Measurements from ENCODE around the gene GRK2. TPM values are rescaled to one million over a fixed set of nuclear protein-coding genes. Genes with fewer than 3 reads are reported as not detected.

Gene GRK2
- total RNA-seq, 1 experiment from 2014 or later, result 48.1 TPM

- ChIA-PET POLR2A (interaction anchor here (0.5 to 2.4 kb wide), 10 partner anchors 9 to 370 kb away, joined by 3 to 24 read pairs (median 4); partner anchors contain the start of genes ANKRD13D and SSH3), CTCF (interaction anchor here (0.6 to 2.3 kb wide), 7 partner anchors 15 to 133 kb away, joined by 3 to 9 read pairs (median 4); partner anchors contain the start of genes ANKRD13D and PPP1CA)
- BruUV-seq (replicated peaks), result no TSS peak
- Mint-ChIP-seq H3K4me3 (ENCODE audit: unreplicated experiment) (peak overlapping the region; percentile 93), H3K27me3 (ENCODE audit: insufficient read depth, unreplicated experiment) (no peaks in the 10 kb centered on the region), H3K4me1 (ENCODE audit: insufficient read depth, unreplicated experiment) (peaks cover 24% of the 10 kb centered on the region), H3K36me3 (ENCODE audit: insufficient read depth, unreplicated experiment) (no peaks in the 10 kb centered on the region), H3K9me3 (ENCODE audit: unreplicated experiment) (no peaks in the 10 kb centered on the region), H3K27ac (ENCODE audit: low read depth, unreplicated experiment) (peak overlapping the region; percentile 89)
- DNase-seq (ENCODE audit: unreplicated experiment), result no peak
- no peak for TF ChIP-seq CTCF (IDR thresholded peaks at IDR 0.05; ENCODE audit: unreplicated experiment)
- intact Hi-C loops (cut with micrococcal nuclease), result no loop called here
Observed at GRCh38 chr11:67268081-67268961, 2.0 kb downstream of the GRK2 start.

- Mint-ChIP-seq H3K27ac (ENCODE audit: low read depth, unreplicated experiment) (no peak overlapping the region), H3K4me1 (ENCODE audit: insufficient read depth, unreplicated experiment) (peaks cover 21% of the 10 kb centered on the region), H3K4me3 (ENCODE audit: unreplicated experiment) (no peak overlapping the region), H3K36me3 (ENCODE audit: insufficient read depth, unreplicated experiment) (no peaks in the 10 kb centered on the region), H3K9me3 (ENCODE audit: unreplicated experiment) (no peaks in the 10 kb centered on the region), H3K27me3 (ENCODE audit: insufficient read depth, unreplicated experiment) (no peaks in the 10 kb centered on the region)
- intact Hi-C loops (cut with micrococcal nuclease), result no loop called here
- CTCF ChIA-PET, result interaction anchor here (0.7 to 1.5 kb wide), 2 partner anchors 47 to 1009 kb away, joined by 4 to 5 read pairs; no protein-coding TSS in a partner anchor
- no peak for DNase-seq (ENCODE audit: unreplicated experiment)
- BruUV-seq (replicated peaks), result no TSS peak
- POLR2A ChIA-PET, result interaction anchor here (0.6 to 1.5 kb wide), 3 partner anchors 9 to 48 kb away, joined by 3 to 4 read pairs (median 3); no protein-coding TSS in a partner anchor
- no peak for TF ChIP-seq CTCF (IDR thresholded peaks at IDR 0.05; ENCODE audit: unreplicated experiment)
Observed at GRCh38 chr11:67268962-67269268, 2.6 kb downstream of the GRK2 start.

- Mint-ChIP-seq H3K4me1 (ENCODE audit: insufficient read depth, unreplicated experiment) (peaks cover 14% of the 10 kb centered on the region), H3K4me3 (ENCODE audit: unreplicated experiment) (no peak overlapping the region), H3K27me3 (ENCODE audit: insufficient read depth, unreplicated experiment) (no peaks in the 10 kb centered on the region), H3K36me3 (ENCODE audit: insufficient read depth, unreplicated experiment) (peaks cover 6% of the 10 kb centered on the region), H3K27ac (ENCODE audit: low read depth, unreplicated experiment) (peak overlapping the region; percentile 87), H3K9me3 (ENCODE audit: unreplicated experiment) (no peaks in the 10 kb centered on the region)
- no TSS peak for BruUV-seq (replicated peaks)
- DNase-seq (ENCODE audit: unreplicated experiment), result no peak
- POLR2A ChIA-PET, result interaction anchor here (1.1 to 1.5 kb wide), 2 partner anchors 8 to 48 kb away, joined by 3 to 4 read pairs; no protein-coding TSS in a partner anchor
- no peak for TF ChIP-seq CTCF (IDR thresholded peaks at IDR 0.05; ENCODE audit: unreplicated experiment)
- intact Hi-C loops (cut with micrococcal nuclease), result no loop called here
- CTCF ChIA-PET, result interaction anchor here (0.7 to 2.7 kb wide), 4 partner anchors 8 to 1008 kb away, joined by 4 to 10 read pairs (median 6); no protein-coding TSS in a partner anchor
Observed at GRCh38 chr11:67269401-67270255, 3.4 kb downstream of the GRK2 start.

Data from MCF 10A (cell line).